IgD-negative memory B cell (primary cell): ENCODE results near the gene ELOVL3. TPM values are rescaled to one million over a fixed set of nuclear protein-coding genes. Genes with fewer than 3 reads are reported as not detected.
"Not testable (repeated sequence)": the region's sequence is repeated elsewhere in the genome, so short reads cannot be mapped to it uniquely, and the experiment has no call there.

Experiments
- H3K27ac Mint-ChIP-seq, 3 donors: one replicate each; pipeline ENCODE4 v1.8.0; 2020 to 2022; ENCODE audit warnings: mild to moderate bottlenecking in 3 of 3, mixed read lengths in 3 of 3, moderate library complexity in 1 of 3
- H3K27me3 Mint-ChIP-seq: one replicate; pipeline ENCODE4 v1.8.0; 2021; ENCODE audit warnings: mixed read lengths
- H3K36me3 Mint-ChIP-seq: one replicate; pipeline ENCODE4 v1.8.0; 2020; ENCODE audit warnings: mild to moderate bottlenecking, mixed read lengths
- H3K4me1 Mint-ChIP-seq, 3 donors: one replicate each; pipeline ENCODE4 v1.8.0; 2020 to 2022; ENCODE audit warnings: mixed read lengths in 3 of 3, mild to moderate bottlenecking in 1 of 3
- H3K4me3 Mint-ChIP-seq, 4 donors: one replicate each; pipeline ENCODE4 v1.8.0; 2020 to 2022; ENCODE audit warnings: mild to moderate bottlenecking in 4 of 4, mixed read lengths in 4 of 4, moderate library complexity in 3 of 4
- H3K9me3 Mint-ChIP-seq, 3 donors: one replicate each; pipeline ENCODE4 v1.8.0; 2020 to 2021; ENCODE audit warnings: mixed read lengths in 3 of 3, mild to moderate bottlenecking in 1 of 3
- polyA plus RNA-seq: library from polyadenylated mRNA; unstranded; fragments of 300-500 nt; fragmentation: Illumina TruSeq; gene quantifications from one replicate; pipeline ENCODE4 v1.2.3, GENCODE V29; 2021

Gene ELOVL3
- polyA plus RNA-seq, 1 donor from 2014 or later, result not detected

GRCh38 chr10:102234888-102235597 lies 8.9 kb downstream of the ELOVL3 start:
- no peak overlapping the region for H3K4me3 Mint-ChIP-seq
- no peaks in the 10 kb centered on the region for H3K9me3 Mint-ChIP-seq
- H3K36me3 Mint-ChIP-seq, result no peaks in the 10 kb centered on the region
- H3K27ac Mint-ChIP-seq, result no peak overlapping the region
- peaks cover 26% of the 10 kb centered on the region for H3K27me3 Mint-ChIP-seq
- peaks cover under 1 to 9% (median 1%) of the 10 kb centered on the region in 3 donors for H3K4me1 Mint-ChIP-seq

GRCh38 chr10:102235598-102235920 lies 9.5 kb downstream of the ELOVL3 start:
- Mint-ChIP-seq H3K27ac (peak overlapping the region in 1 of 3 donors; percentile 13), H3K36me3 (no peaks in the 10 kb centered on the region), H3K27me3 (peaks cover 30% of the 10 kb centered on the region), H3K4me1 (peaks cover 0 to 9% (median 1%) of the 10 kb centered on the region in 3 donors), H3K4me3 (no peak overlapping the region), H3K9me3 (no peaks in the 10 kb centered on the region)

- Mint-ChIP-seq H3K9me3 (no peaks in the 10 kb centered on the region), H3K36me3 (no peaks in the 10 kb centered on the region), H3K4me3 (no peak overlapping the region), H3K4me1 (peaks cover 0 to 9% (median 1%) of the 10 kb centered on the region in 3 donors), H3K27ac (no peak overlapping the region), H3K27me3 (peaks cover 30% of the 10 kb centered on the region)
Measured at GRCh38 chr10:102236006-102236405, 9.9 kb downstream of the ELOVL3 start.

GRCh38 chr10:102237711-102238252 lies 11.7 kb downstream of the ELOVL3 start:
- no peak overlapping the region for H3K4me3 Mint-ChIP-seq
- H3K27me3 Mint-ChIP-seq, result peaks cover 33% of the 10 kb centered on the region
- H3K36me3 Mint-ChIP-seq, result no peaks in the 10 kb centered on the region
- peaks cover 5 to 8% (median 6%) of the 10 kb centered on the region in 3 donors for H3K4me1 Mint-ChIP-seq
- H3K27ac Mint-ChIP-seq, result no peak overlapping the region
- H3K9me3 Mint-ChIP-seq, result no peaks in the 10 kb centered on the region

GRCh38 chr10:102240467-102241031 lies 14.4 kb downstream of the ELOVL3 start:
- Mint-ChIP-seq H3K9me3 (no peaks in the 10 kb centered on the region), H3K36me3 (no peaks in the 10 kb centered on the region), H3K4me3 (peak overlapping the region; percentile 15 to 80 (median 54)), H3K4me1 (peaks cover 9 to 18% (median 11%) of the 10 kb centered on the region in 3 donors), H3K27ac (peak overlapping the region in 1 of 3 donors; percentile 67), H3K27me3 (peaks cover 31% of the 10 kb centered on the region)

GRCh38 chr10:102241032-102241443 lies 14.9 kb downstream of the ELOVL3 start:
- Mint-ChIP-seq H3K27me3 (peaks cover 26% of the 10 kb centered on the region), H3K27ac (no peak overlapping the region), H3K9me3 (no peaks in the 10 kb centered on the region), H3K36me3 (no peaks in the 10 kb centered on the region), H3K4me3 (peak overlapping the region in 3 of 4 donors; percentile 46 to 80 (median 63)), H3K4me1 (peaks cover 9 to 18% (median 11%) of the 10 kb centered on the region in 3 donors)

GRCh38 chr10:102241444-102242117 lies 15.5 kb downstream of the ELOVL3 start, which contains the start of gene PITX3:
TSS of gene PITX3 (minus strand) at chr10:102241512. CDS start at chr10:102232080, 9,432 bp downstream.
- Mint-ChIP-seq H3K4me1 (peaks cover 13 to 24% (median 16%) of the 10 kb centered on the region in 3 donors), H3K9me3 (no peaks in the 10 kb centered on the region), H3K27me3 (peaks cover 24% of the 10 kb centered on the region), H3K27ac (peak within 1 kb of the TSS in 2 of 3 donors; percentile 3 to 67), H3K4me3 (peak within 1 kb of the TSS; percentile 30 to 84 (median 80)), H3K36me3 (no peaks in the 10 kb centered on the region)

- Mint-ChIP-seq H3K4me1 (peaks cover 16 to 29% (median 20%) of the 10 kb centered on the region in 3 donors), H3K36me3 (no peaks in the 10 kb centered on the region)
Measured at GRCh38 chr10:102242118-102242485, 16.0 kb downstream of the ELOVL3 start.

GRCh38 chr10:102243309-102243708 lies 17.2 kb downstream of the ELOVL3 start:
- no peaks in the 10 kb centered on the region for H3K9me3 Mint-ChIP-seq
- no peaks in the 10 kb centered on the region for H3K36me3 Mint-ChIP-seq
- H3K4me3 Mint-ChIP-seq, result peak overlapping the region in 1 of 4 donors; percentile 22
- peaks cover 28 to 40% (median 32%) of the 10 kb centered on the region in 3 donors for H3K4me1 Mint-ChIP-seq
- no peak overlapping the region for H3K27ac Mint-ChIP-seq
- peaks cover 22% of the 10 kb centered on the region for H3K27me3 Mint-ChIP-seq

More at GRCh38 chr10:102242118-102242485, 16.0 kb downstream of the ELOVL3 start:
- H3K9me3 Mint-ChIP-seq, result no peaks in the 10 kb centered on the region
- H3K27ac Mint-ChIP-seq, result peak overlapping the region in 2 of 3 donors; percentile 3 to 51
- peaks cover 22% of the 10 kb centered on the region for H3K27me3 Mint-ChIP-seq
- peak overlapping the region; percentile 30 to 84 (median 80) for H3K4me3 Mint-ChIP-seq

- Mint-ChIP-seq H3K36me3 (no peaks in the 10 kb centered on the region), H3K27me3 (peaks cover 19% of the 10 kb centered on the region), H3K27ac (peak within 1 kb of the TSS; percentile 48 to 95 (median 94)), H3K4me3 (peak within 1 kb of the TSS; percentile 90 to 99 (median 97)), H3K4me1 (peaks cover 28 to 48% (median 31%) of the 10 kb centered on the region in 3 donors), H3K9me3 (no peaks in the 10 kb centered on the region)
Measured at GRCh38 chr10:102245082-102245931, 19.2 kb downstream of the ELOVL3 start, which contains the start of gene GBF1. TSS of gene GBF1 (plus strand) at chr10:102245532. CDS start at chr10:102258939, 13,407 bp downstream.

GRCh38 chr10:102245932-102246251 lies 19.8 kb downstream of the ELOVL3 start:
- Mint-ChIP-seq H3K27me3 (peaks cover 15% of the 10 kb centered on the region), H3K4me3 (peak overlapping the region; percentile 90 to 99 (median 97)), H3K9me3 (no peaks in the 10 kb centered on the region), H3K27ac (peak overlapping the region; percentile 48 to 95 (median 94)), H3K4me1 (peaks cover 28 to 48% (median 31%) of the 10 kb centered on the region in 3 donors), H3K36me3 (peaks cover under 1% of the 10 kb centered on the region)

- Mint-ChIP-seq H3K27ac (peak overlapping the region; percentile 48 to 95 (median 94)), H3K36me3 (peaks cover 3% of the 10 kb centered on the region), H3K27me3 (peaks cover 13% of the 10 kb centered on the region), H3K9me3 (no peaks in the 10 kb centered on the region), H3K4me3 (peak overlapping the region; percentile 90 to 99 (median 97)), H3K4me1 (peaks cover 28 to 48% (median 31%) of the 10 kb centered on the region in 3 donors)
Measured at GRCh38 chr10:102246261-102246660, 20.2 kb downstream of the ELOVL3 start.

- Mint-ChIP-seq H3K27ac (peak overlapping the region in 1 of 3 donors; percentile 76), H3K36me3 (peaks cover 3% of the 10 kb centered on the region), H3K4me3 (peak overlapping the region in 3 of 4 donors; percentile 49 to 90 (median 77)), H3K9me3 (no peaks in the 10 kb centered on the region), H3K4me1 (peaks cover 23 to 41% (median 31%) of the 10 kb centered on the region in 3 donors), H3K27me3 (peaks cover 5% of the 10 kb centered on the region)
Measured at GRCh38 chr10:102247734-102248133, 21.6 kb downstream of the ELOVL3 start.

GRCh38 chr10:102252508-102252907 lies 26.4 kb downstream of the ELOVL3 start:
- H3K4me1 Mint-ChIP-seq, result peaks cover 16 to 25% (median 24%) of the 10 kb centered on the region in 3 donors
- not testable (repeated sequence) for H3K27ac Mint-ChIP-seq, H3K27me3 Mint-ChIP-seq, H3K4me3 Mint-ChIP-seq, H3K36me3 Mint-ChIP-seq, H3K9me3 Mint-ChIP-seq
